ENCODE data around the gene TMEM109. TPM values are rescaled to one million over a fixed set of nuclear protein-coding genes. Genes with fewer than 3 reads are reported as not detected.
A peak's percentile ranks its signal among the peaks of the same experiment; 100 is the strongest.

Gene TMEM109
- total RNA-seq, 1 experiment from 2014 or later: 26.8 TPM

- TF ChIP-seq ZNF512 (CRISPR knock-in tag; IDR thresholded peaks at IDR 0.05; ENCODE audit: borderline replicate concordance) (no peak), ATF6 (CRISPR knock-in tag; IDR thresholded peaks at IDR 0.05) (no peak), ARID4B (CRISPR knock-in tag; IDR thresholded peaks at IDR 0.05; ENCODE audit: borderline replicate concordance) (peak; percentile 59; the same call in 1 of the 2 replicates), SP1 (CRISPR knock-in tag; conservative IDR thresholded peaks at IDR 0.05) (peak; percentile 70), E2F4 (CRISPR knock-in tag; IDR thresholded peaks at IDR 0.05; ENCODE audit: borderline replicate concordance, low read depth) (no peak; the same call in 1 of the 2 replicates), ZNF281 (CRISPR knock-in tag; IDR thresholded peaks at IDR 0.05) (peak; percentile 42; the same call in 1 of the 2 replicates), ZNF416 (CRISPR knock-in tag; IDR thresholded peaks at IDR 0.05) (no peak), USF2 (CRISPR knock-in tag; IDR thresholded peaks at IDR 0.05) (no peak; the same call in 1 of the 2 replicates), CTCF (IDR thresholded peaks at IDR 0.05) (no peak), E2F5 (CRISPR knock-in tag; IDR thresholded peaks at IDR 0.05) (peak; percentile 94), MAX (CRISPR knock-in tag; IDR thresholded peaks at IDR 0.05) (peak; percentile 97), HMGXB4 (CRISPR knock-in tag; IDR thresholded peaks at IDR 0.05) (no peak), AR (CRISPR knock-in tag; IDR thresholded peaks at IDR 0.05) (no peak)
Measured at GRCh38 chr11:60913793-60914632, at the start of gene TMEM109 (continued).
